ENCODE results near the gene CD81. TPM values are rescaled to one million over a fixed set of nuclear protein-coding genes. Genes with fewer than 3 reads are reported as not detected.

The CD81 gene
- total RNA-seq, 1 donor from 2014 or later = 350 TPM

DNA sequence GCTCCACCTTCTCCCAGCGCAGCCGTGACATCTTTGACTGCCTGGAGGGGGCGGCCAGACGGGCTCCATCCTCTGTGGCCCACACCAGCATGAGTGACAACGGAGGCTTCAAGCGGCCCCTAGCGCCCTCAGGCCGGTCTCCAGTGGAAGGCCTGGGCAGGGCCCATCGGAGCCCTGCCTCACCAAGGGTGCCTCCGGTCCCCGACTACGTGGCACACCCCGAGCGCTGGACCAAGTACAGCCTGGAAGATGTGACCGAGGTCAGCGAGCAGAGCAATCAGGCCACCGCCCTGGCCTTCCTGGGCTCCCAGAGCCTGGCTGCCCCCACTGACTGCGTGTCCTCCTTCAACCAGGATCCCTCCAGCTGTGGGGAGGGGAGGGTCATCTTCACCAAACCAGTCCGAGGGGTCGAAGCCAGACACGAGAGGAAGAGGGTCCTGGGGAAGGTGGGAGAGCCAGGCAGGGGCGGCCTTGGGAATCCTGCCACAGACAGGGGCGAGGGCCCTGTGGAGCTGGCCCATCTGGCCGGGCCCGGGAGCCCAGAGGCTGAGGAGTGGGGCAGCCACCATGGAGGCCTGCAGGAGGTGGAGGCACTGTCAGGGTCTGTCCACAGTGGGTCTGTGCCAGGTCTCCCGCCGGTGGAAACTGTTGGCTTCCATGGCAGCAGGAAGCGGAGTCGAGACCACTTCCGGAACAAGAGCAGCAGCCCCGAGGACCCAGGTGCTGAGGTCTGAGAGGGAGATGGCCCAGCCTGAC, 26.0 kb downstream of the CD81 start:
- Mint-ChIP-seq H3K27ac (no peak overlapping the region), H3K27me3 (no peaks in the 10 kb centered on the region)

DNA sequence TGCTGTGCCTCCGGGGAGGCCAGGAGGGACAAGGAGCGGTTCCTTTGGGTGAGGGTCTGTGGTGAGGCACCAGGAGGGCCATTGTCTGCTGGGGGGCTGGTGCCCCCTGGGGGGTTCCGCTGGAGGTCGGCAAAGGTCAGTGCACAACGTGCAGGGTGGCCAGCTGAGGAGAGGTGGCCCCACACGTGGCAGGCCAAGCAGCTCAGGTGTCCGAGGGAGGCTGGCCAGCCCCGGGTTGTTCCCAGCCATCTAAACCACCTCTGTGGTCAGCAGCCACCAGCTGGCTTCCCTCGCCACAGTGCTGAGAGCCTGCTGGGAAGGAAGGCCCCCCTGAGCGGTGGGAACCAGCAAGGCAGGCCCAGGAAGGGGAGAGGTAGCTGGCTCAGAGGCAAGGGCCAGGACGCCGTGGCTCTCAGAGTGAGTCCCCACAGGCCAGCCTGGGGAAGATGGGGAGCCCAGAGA, 27.7 kb downstream of the CD81 start:
- Mint-ChIP-seq H3K4me3 (no peak overlapping the region), H3K27ac (no peak overlapping the region), H3K9me3 (no peaks in the 10 kb centered on the region), H3K4me1 (ENCODE audit: unreplicated experiment) (peaks cover 11% of the 10 kb centered on the region), H3K36me3 (peaks cover 3% of the 10 kb centered on the region), H3K27me3 (no peaks in the 10 kb centered on the region)
- TF ChIP-seq, protein P1, sequence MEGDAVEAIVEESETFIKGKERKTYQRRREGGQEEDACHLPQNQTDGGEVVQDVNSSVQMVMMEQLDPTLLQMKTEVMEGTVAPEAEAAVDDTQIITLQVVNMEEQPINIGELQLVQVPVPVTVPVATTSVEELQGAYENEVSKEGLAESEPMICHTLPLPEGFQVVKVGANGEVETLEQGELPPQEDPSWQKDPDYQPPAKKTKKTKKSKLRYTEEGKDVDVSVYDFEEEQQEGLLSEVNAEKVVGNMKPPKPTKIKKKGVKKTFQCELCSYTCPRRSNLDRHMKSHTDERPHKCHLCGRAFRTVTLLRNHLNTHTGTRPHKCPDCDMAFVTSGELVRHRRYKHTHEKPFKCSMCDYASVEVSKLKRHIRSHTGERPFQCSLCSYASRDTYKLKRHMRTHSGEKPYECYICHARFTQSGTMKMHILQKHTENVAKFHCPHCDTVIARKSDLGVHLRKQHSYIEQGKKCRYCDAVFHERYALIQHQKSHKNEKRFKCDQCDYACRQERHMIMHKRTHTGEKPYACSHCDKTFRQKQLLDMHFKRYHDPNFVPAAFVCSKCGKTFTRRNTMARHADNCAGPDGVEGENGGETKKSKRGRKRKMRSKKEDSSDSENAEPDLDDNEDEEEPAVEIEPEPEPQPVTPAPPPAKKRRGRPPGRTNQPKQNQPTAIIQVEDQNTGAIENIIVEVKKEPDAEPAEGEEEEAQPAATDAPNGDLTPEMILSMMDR (conservative IDR thresholded peaks at IDR 0.05) = no peak
- DNase-seq (ENCODE audit: extremely low spot score, unreplicated experiment) = no peak

More for the DNA sequence above, 26.0 kb downstream of the CD81 start:
- H3K4me1 Mint-ChIP-seq (ENCODE audit: unreplicated experiment) = peaks cover 4% of the 10 kb centered on the region
- H3K4me3 Mint-ChIP-seq = peak overlapping the region; percentile 64
- H3K36me3 Mint-ChIP-seq = peaks cover 3% of the 10 kb centered on the region
- DNase-seq (ENCODE audit: extremely low spot score, unreplicated experiment) = no peak
- TF ChIP-seq, protein P1 (conservative IDR thresholded peaks at IDR 0.05) = no peak
- no peaks in the 10 kb centered on the region for H3K9me3 Mint-ChIP-seq

DNA sequence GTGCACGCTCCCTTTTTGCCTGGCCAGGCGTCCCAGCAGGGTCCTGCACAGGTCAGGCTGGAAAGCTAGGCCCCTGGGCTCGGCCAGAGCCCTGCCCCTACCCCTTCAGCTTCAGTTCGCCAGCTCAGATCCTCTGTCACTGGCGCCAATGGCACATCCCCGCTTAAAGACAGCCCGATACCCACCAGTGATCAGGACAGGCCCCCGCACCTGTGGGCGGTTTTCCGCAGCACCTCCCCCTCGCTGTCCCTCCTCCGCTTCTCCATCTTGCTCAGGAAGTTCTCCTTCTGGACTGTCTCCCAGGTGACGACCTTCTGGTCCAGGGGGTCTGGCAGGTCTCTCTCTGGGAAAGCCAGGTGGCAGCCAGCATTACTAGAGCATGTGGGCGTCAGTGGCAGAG, 29.3 kb downstream of the CD81 start:
- H3K27me3 Mint-ChIP-seq = no peaks in the 10 kb centered on the region
- H3K9me3 Mint-ChIP-seq = no peaks in the 10 kb centered on the region
- TF ChIP-seq, protein P1 (conservative IDR thresholded peaks at IDR 0.05) = no peak
- no peak overlapping the region for H3K27ac Mint-ChIP-seq
- peaks cover 12% of the 10 kb centered on the region for H3K4me1 Mint-ChIP-seq (ENCODE audit: unreplicated experiment)
- peaks cover under 1% of the 10 kb centered on the region for H3K36me3 Mint-ChIP-seq
- no peak overlapping the region for H3K4me3 Mint-ChIP-seq
- no peak for DNase-seq (ENCODE audit: extremely low spot score, unreplicated experiment)

DNA sequence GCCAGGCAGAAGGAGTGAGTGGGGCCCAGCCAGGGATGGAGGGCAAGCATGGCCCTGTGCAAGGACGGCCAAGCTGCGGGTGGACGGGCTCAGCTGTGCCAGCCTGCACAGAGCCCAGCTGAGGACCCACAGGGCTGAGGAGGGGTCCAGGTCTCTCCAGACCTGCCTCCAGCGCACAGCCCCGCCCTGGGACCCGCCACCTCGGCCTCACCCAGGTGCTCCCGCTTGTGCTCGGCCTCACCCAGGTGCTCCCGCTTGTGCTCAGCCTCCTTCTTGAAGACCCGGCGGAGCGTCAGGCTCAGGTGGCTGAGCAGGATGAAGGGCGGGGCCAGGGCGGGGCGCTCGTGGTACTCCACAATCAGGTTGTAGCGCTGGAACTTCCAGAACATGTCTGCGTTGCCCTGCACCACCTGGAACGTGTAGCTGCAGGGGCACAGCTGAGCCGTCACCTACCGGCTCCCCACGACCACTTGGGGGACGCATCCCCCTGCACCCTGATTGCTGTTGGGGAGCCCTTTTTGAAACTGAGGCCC, 29.8 kb downstream of the CD81 start:
- no peak overlapping the region for H3K4me3 Mint-ChIP-seq
- no peak for DNase-seq (ENCODE audit: extremely low spot score, unreplicated experiment)
- H3K27ac Mint-ChIP-seq = no peak overlapping the region
- no peaks in the 10 kb centered on the region for H3K9me3 Mint-ChIP-seq
- TF ChIP-seq, protein P1 (conservative IDR thresholded peaks at IDR 0.05) = no peak
- peaks cover 10% of the 10 kb centered on the region for H3K4me1 Mint-ChIP-seq (ENCODE audit: unreplicated experiment)
- no peaks in the 10 kb centered on the region for H3K36me3 Mint-ChIP-seq
- H3K27me3 Mint-ChIP-seq = no peaks in the 10 kb centered on the region

DNA sequence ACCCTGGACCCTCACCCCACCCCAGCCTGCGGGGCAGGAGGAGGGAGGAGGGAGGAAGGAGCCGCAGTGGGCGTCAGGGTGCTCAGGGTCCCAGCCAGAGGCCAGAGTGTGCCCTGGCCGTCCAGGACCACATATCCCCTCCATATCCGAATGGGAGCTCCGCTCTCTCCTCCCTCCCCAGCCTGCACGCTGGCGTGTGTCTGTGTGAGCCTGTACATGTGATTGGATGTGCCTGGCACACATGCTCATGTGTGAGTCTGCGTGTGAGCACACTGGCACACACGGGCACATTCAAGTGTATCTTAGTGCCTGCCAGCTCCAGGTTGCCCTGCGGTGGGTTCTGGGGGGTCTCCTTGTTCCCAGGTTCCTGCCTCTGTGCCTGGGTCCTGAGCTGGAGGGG, 31.6 kb downstream of the CD81 start:
- no peaks in the 10 kb centered on the region for H3K36me3 Mint-ChIP-seq
- peak overlapping the region; percentile 52 for H3K4me3 Mint-ChIP-seq
- H3K4me1 Mint-ChIP-seq (ENCODE audit: unreplicated experiment) = peaks cover 10% of the 10 kb centered on the region
- DNase-seq (ENCODE audit: extremely low spot score, unreplicated experiment) = no peak
- TF ChIP-seq, protein P1 (conservative IDR thresholded peaks at IDR 0.05) = no peak
- H3K9me3 Mint-ChIP-seq = no peaks in the 10 kb centered on the region
- peak overlapping the region; percentile 84 for H3K27ac Mint-ChIP-seq
- H3K27me3 Mint-ChIP-seq = no peaks in the 10 kb centered on the region

All from type B pancreatic cell (in vitro differentiated cells).